Measurements from ENCODE around the gene UBE2L6. TPM values are rescaled to one million over a fixed set of nuclear protein-coding genes. Genes with fewer than 3 reads are reported as not detected.

Gene UBE2L6
- total and polyA plus RNA-seq, 2 experiments from 2014 or later: 41.5 to 75.9 TPM

DNA sequence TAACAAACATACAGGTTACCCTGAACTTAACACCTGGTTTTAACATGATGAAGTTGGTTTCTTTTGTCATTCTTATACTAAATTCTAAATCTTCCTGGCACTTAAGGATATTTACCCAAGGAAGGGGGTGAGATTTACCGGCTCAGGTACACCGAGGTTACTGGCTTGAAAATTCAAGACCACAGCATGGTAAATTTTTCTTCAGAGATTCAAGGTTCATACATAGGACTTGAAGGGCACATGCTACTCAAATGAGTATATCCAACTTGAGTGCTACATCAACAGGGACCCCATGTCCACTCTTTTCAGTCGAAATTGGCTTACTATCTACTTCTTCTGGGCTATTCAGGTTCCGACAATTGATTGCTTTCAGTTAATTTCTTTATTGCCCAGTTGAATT is 42.7 kb upstream of the UBE2L6 start:
- peaks cover 16% of the 10 kb centered on the region; the same call in 1 of the 2 replicates for H3K36me3 ChIP-seq (ENCODE audit: low read depth)
- no peaks in the 10 kb centered on the region for H3K79me2 ChIP-seq (ENCODE audit: insufficient read depth)
- H3K4me1 ChIP-seq (ENCODE audit: insufficient read depth): no peaks in the 10 kb centered on the region
- H3K9me3 ChIP-seq (ENCODE audit: low read depth): no peaks in the 10 kb centered on the region
- WGBS, 2 experiments (ENCODE audit: low coverage in 1 of 2, low lambda C conversion rate in 2 of 2, missing lambda C conversion rate in 2 of 2): 93 to 94% methylated on average over 4 of the region's 4 CpGs
- H4K20me1 ChIP-seq (ENCODE audit: insufficient read depth): no peaks in the 10 kb centered on the region
- no peak overlapping the region for H2AFZ ChIP-seq
- H3F3A ChIP-seq (ENCODE audit: insufficient read depth): no peaks in the 10 kb centered on the region
- no peak overlapping the region for H3K4me3 ChIP-seq
- in situ Hi-C loops (cut with MboI): no loop called here
- no peak for DNase-seq
- H3K9ac ChIP-seq: no peak overlapping the region
- no peak for TF ChIP-seq EZH2phosphoT487 (IDR thresholded peaks at IDR 0.05; ENCODE audit: insufficient read depth, low read depth)
- no peak for TF ChIP-seq EZH2 (IDR thresholded peaks at IDR 0.05; ENCODE audit: insufficient read depth, poor library complexity, severe bottlenecking)
- no peak overlapping the region for H3K4me2 ChIP-seq (ENCODE audit: unreplicated experiment)
- no peaks in the 10 kb centered on the region for H3K27me3 ChIP-seq (replicated peaks; ENCODE audit: insufficient read depth)
- no peaks in the 10 kb centered on the region for H3K9me2 ChIP-seq (ENCODE audit: insufficient read depth)
- H3K27ac ChIP-seq: no peak overlapping the region

GRCh38 chr11:57605028-57605420 is 37.6 kb upstream of the UBE2L6 start:
- H3K9ac ChIP-seq: no peak overlapping the region
- H2AFZ ChIP-seq: no peak overlapping the region
- no peak overlapping the region for H3K4me2 ChIP-seq (ENCODE audit: unreplicated experiment)
- H3K36me3 ChIP-seq (ENCODE audit: low read depth): peaks cover 8% of the 10 kb centered on the region; the same call in 1 of the 2 replicates
- WGBS, 2 experiments (ENCODE audit: low coverage in 1 of 2, low lambda C conversion rate in 2 of 2, missing lambda C conversion rate in 2 of 2): 96 to 97% methylated on average over 5 of the region's 5 CpGs
- no peaks in the 10 kb centered on the region for H3K9me2 ChIP-seq (ENCODE audit: insufficient read depth)
- H3K27ac ChIP-seq: no peak overlapping the region
- H3K9me3 ChIP-seq (ENCODE audit: low read depth): no peaks in the 10 kb centered on the region
- H3K79me2 ChIP-seq (ENCODE audit: insufficient read depth): no peaks in the 10 kb centered on the region
- H3K4me1 ChIP-seq (ENCODE audit: insufficient read depth): no peaks in the 10 kb centered on the region
- H3K27me3 ChIP-seq (replicated peaks; ENCODE audit: insufficient read depth): no peaks in the 10 kb centered on the region
- in situ Hi-C loops (cut with MboI): no loop called here
- no peaks in the 10 kb centered on the region for H4K20me1 ChIP-seq (ENCODE audit: insufficient read depth)
- TF ChIP-seq EZH2phosphoT487 (IDR thresholded peaks at IDR 0.05; ENCODE audit: insufficient read depth, low read depth) (no peak), EZH2 (IDR thresholded peaks at IDR 0.05; ENCODE audit: insufficient read depth, poor library complexity, severe bottlenecking) (no peak)
- no peak overlapping the region for H3K4me3 ChIP-seq
- H3F3A ChIP-seq (ENCODE audit: insufficient read depth): no peaks in the 10 kb centered on the region
- DNase-seq: no peak

DNA sequence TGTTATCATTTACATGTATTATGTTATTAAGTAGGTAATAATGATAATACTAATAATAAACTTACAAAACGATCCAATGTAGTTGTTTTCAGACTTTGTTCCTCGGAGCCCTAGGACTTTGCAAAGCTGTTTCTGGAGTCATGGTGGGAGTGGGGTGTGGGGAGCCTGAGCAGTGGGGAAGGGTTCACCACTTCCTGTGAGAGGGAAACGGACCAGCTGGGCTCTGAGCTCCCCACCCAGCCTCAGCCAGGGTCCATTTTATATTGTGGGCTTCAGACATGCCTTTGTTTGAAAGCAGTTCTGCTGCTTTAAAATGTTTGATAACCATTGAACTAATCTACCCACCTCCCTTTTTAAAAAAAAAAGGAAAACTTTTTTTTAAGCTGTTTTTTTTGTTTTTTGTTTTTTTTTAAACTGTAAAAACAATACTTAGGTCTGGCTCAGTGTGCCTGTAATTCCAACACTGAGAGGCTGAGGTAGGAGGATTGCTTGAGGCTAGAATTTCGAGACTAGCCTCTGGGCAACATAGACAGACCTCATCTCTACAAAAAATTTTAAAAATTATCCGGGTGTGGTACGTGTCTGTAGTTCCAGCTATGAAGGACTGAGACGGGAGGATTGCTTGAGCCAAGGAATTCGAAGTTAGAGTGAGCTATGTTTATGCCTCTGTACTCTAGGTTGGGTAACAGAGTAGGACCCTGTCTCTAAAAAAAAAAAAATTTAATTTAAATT is 37.0 kb upstream of the UBE2L6 start:
- no peaks in the 10 kb centered on the region for H3K79me2 ChIP-seq (ENCODE audit: insufficient read depth)
- TF ChIP-seq EZH2 (IDR thresholded peaks at IDR 0.05; ENCODE audit: insufficient read depth, poor library complexity, severe bottlenecking) (no peak), EZH2phosphoT487 (IDR thresholded peaks at IDR 0.05; ENCODE audit: insufficient read depth, low read depth) (no peak)
- no peaks in the 10 kb centered on the region for H3K9me3 ChIP-seq (ENCODE audit: low read depth)
- DNase-seq: no peak
- no peak overlapping the region for H2AFZ ChIP-seq
- peaks cover 3% of the 10 kb centered on the region; the same call in 1 of the 2 replicates for H3K36me3 ChIP-seq (ENCODE audit: low read depth)
- H3K9ac ChIP-seq: no peak overlapping the region
- no peak overlapping the region for H3K27ac ChIP-seq
- no peaks in the 10 kb centered on the region for H3K9me2 ChIP-seq (ENCODE audit: insufficient read depth)
- no peaks in the 10 kb centered on the region; the same call in 1 of the 2 replicates for H3F3A ChIP-seq (ENCODE audit: insufficient read depth)
- no peak overlapping the region for H3K4me3 ChIP-seq
- no peak overlapping the region for H3K4me2 ChIP-seq (ENCODE audit: unreplicated experiment)
- H4K20me1 ChIP-seq (ENCODE audit: insufficient read depth): no peaks in the 10 kb centered on the region
- in situ Hi-C loops (cut with MboI): no loop called here
- H3K27me3 ChIP-seq (replicated peaks; ENCODE audit: insufficient read depth): no peaks in the 10 kb centered on the region
- 39 to 43% methylated on average over 8 of the region's 8 CpGs for WGBS, 2 experiments (ENCODE audit: low coverage in 1 of 2, low lambda C conversion rate in 2 of 2, missing lambda C conversion rate in 2 of 2)
- no peaks in the 10 kb centered on the region for H3K4me1 ChIP-seq (ENCODE audit: insufficient read depth)

- Histone ChIP-seq H4K20me1 (ENCODE audit: insufficient read depth) (no peaks in the 10 kb centered on the region), H3K4me3 (no peak overlapping the region), H3K4me1 (ENCODE audit: insufficient read depth) (peaks cover 11% of the 10 kb centered on the region), H3K27ac (no peak overlapping the region), H3K36me3 (ENCODE audit: low read depth) (no peaks in the 10 kb centered on the region), H2AFZ (no peak overlapping the region), H3K4me2 (ENCODE audit: unreplicated experiment) (no peak overlapping the region), H3K9me2 (ENCODE audit: insufficient read depth) (no peaks in the 10 kb centered on the region), H3K27me3 (replicated peaks; ENCODE audit: insufficient read depth) (no peaks in the 10 kb centered on the region), H3K9me3 (ENCODE audit: low read depth) (no peaks in the 10 kb centered on the region), H3K9ac (no peak overlapping the region), H3F3A (ENCODE audit: insufficient read depth) (peaks cover 12% of the 10 kb centered on the region; the same call in 1 of the 2 replicates), H3K79me2 (ENCODE audit: insufficient read depth) (no peaks in the 10 kb centered on the region)
- TF ChIP-seq EZH2phosphoT487 (IDR thresholded peaks at IDR 0.05; ENCODE audit: insufficient read depth, low read depth) (no peak), EZH2 (IDR thresholded peaks at IDR 0.05; ENCODE audit: insufficient read depth, poor library complexity, severe bottlenecking) (no peak)
- 74 to 86% methylated on average over 3 of the region's 3 CpGs for WGBS, 2 experiments (ENCODE audit: low coverage in 1 of 2, low lambda C conversion rate in 2 of 2, missing lambda C conversion rate in 2 of 2)
- DNase-seq: no peak
- in situ Hi-C loops (cut with MboI): no loop called here
These were observed 33.8 kb upstream of the UBE2L6 start for GRCh38 chr11:57601297-57601696.

Data from GM23248 (cell line).